Gastrocnemius medialis (tissue), 4 donors: ENCODE data around the gene ASTN2.

Experiments used
- CTCF ChIP-seq, 5 experiments: fragments of 450-650 bp in 3 of 5; fragments of 200-600 bp in 2 of 5; sonication (generic) in 2 of 5; IDR thresholded peaks in 4 of 5; conservative IDR thresholded peaks in 1 of 5; 1 replicate in 4 of 5; 2 replicates in 1 of 5; pipeline ENCODE4 v1.5.1; 2016 to 2019; ENCODE audit warnings: antibody characterized with exemption in 5 of 5, mild to moderate bottlenecking in 3 of 5, moderate library complexity in 3 of 5
- POLR2A ChIP-seq, 2 donors: fragments of 450-650 bp; IDR thresholded peaks; one replicate each; pipeline ENCODE4 v1.6.1; 2017; ENCODE audit warnings: antibody characterized with exemption in 2 of 2, mild to moderate bottlenecking in 2 of 2, moderate library complexity in 2 of 2

DNA sequence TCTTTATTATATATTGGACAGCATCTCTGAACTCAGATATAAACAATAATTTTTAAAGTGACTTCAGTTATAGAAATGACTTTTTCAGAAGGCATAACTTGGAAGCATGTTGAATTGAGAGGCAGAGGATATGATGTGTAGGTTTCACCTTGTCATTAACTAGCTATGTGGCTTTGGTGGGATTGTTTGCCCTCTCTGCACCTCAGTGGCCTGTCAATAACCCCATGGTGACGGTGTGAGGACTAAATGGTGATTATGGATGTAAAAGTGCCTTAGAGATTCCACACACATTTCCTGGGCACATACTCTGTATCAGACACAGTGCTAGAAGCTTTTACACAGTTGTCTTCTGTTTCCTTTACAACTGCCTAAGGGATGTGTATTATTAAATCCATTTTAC, 962.6 kb downstream of the ASTN2 start:
- no peak for TF ChIP-seq POLR2A (IDR thresholded peaks at IDR 0.05)
- no peak for TF ChIP-seq CTCF (IDR thresholded peaks at IDR 0.05 in 4 of 5, conservative IDR thresholded peaks at IDR 0.05 in 1 of 5)
